GM10266 (cell line): Measurements from ENCODE around the gene C6orf136.

Experiments used
- DNase-seq: peaks from one replicate; pipeline ENCODE4 v3.0.0; 2012; ENCODE audit errors: extremely low spot score
- TF ChIP-seq, protein P1 (sequence below): IDR thresholded peaks from 2 replicates; pipeline ENCODE4 v1.5.1; 2012; ENCODE audit warnings: mild to moderate bottlenecking, low read depth; ENCODE audit not compliant: control insufficient read depth, insufficient read depth; ENCODE audit errors: missing control alignments

The C6orf136 gene

DNA sequence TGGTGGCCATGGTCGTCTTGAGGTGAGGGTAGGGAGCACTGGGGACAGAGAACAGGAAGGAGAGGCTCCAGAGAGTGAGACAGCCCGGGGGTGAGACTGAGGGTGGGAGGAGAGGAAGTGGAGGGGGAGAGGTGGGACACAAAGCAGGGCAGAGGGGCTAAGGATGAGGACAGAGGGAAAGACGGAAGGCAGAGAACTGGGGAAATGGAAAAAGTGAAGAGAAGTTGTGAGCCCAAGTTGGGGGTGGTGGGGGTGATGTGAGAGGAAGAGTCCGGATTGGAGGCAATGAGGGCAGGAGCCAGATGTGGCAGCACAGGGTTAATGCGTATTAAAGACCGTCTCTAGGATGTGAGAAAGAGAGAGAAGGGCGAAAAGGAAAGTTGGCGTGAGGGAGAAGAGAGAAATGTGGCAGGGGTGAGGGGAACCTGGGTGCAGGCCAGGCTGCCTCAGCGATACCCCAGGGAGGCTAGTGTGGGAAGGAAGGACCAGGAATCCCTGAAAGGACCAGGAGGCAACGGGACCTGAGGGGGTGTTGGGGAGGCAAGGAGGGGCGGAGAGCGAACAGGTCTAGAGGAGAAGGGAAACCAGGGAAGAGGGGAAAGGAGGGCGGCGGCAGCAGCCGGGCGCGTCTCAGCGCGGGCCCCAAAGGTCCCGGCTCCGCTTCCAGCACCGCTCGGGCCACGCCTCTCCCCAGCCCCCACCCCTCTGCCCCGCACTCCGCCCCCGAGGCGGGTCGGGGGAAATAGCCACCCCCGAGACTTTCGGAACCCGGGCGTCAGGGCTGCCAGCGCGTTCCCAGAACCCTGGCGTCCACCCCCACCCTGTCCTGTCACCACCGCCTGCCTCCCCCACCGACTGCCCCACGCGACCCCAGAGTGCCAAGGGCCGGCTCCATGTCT, 39.3 kb downstream of the C6orf136 start, which contains the start of gene PPP1R18:
Gene PPP1R18 (minus strand): TSS at position 637 of the 899 bp plus-strand sequence. CDS start 627 bp downstream, at position 10.
- DNase-seq = peak; percentile 74

DNA sequence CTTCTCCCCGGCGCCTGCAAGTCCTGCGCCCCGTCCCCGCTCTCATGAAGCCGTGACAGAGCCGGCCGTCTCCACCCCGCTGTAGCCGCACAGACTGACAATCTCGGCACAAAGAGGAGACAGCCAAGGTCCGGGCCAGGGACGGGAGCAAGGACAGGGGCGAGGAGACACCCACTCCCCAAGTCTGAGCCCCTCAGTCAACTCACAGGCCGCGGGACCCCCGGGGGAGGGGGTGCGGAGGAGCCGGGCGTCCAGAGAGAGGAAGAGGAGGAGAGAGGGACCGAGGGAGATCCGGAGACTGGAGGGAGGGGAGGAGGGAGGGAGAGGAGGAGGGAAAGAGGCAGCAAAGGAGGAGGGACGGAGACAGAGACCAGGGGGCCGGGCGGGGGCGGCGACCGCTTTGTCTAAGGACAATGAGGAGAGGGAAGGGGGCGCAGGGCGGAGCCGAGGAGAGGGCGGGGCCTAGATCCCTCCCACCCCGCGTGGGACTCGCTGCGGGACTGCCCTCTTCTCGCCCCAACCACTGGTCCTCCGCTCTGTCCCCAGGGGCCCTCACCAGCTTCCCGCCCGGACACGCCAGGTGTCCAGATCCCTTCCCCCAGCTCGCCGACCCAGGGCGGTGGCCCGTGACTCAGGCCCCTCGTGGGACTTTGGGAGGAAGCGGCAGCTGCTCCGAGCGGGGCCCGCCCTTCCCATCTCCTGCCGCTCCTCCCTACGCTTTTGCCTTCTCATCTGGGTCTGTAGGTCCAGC, 40.1 kb downstream of the C6orf136 start:
- peak; percentile 89 for DNase-seq
- TF ChIP-seq, protein P1, sequence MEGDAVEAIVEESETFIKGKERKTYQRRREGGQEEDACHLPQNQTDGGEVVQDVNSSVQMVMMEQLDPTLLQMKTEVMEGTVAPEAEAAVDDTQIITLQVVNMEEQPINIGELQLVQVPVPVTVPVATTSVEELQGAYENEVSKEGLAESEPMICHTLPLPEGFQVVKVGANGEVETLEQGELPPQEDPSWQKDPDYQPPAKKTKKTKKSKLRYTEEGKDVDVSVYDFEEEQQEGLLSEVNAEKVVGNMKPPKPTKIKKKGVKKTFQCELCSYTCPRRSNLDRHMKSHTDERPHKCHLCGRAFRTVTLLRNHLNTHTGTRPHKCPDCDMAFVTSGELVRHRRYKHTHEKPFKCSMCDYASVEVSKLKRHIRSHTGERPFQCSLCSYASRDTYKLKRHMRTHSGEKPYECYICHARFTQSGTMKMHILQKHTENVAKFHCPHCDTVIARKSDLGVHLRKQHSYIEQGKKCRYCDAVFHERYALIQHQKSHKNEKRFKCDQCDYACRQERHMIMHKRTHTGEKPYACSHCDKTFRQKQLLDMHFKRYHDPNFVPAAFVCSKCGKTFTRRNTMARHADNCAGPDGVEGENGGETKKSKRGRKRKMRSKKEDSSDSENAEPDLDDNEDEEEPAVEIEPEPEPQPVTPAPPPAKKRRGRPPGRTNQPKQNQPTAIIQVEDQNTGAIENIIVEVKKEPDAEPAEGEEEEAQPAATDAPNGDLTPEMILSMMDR = no peak

More for the DNA sequence above, 39.3 kb downstream of the C6orf136 start, which contains the start of gene PPP1R18:
- TF ChIP-seq, protein P1 = no peak

- DNase-seq = no peak
- TF ChIP-seq, protein P1 = no peak
Observed at GRCh38 chr6:30687659-30688431, 40.9 kb downstream of the C6orf136 start.

GRCh38 chr6:30688569-30688968, 41.6 kb downstream of the C6orf136 start:
- no peak for DNase-seq
- TF ChIP-seq, protein P1 = peak; percentile 52

DNA sequence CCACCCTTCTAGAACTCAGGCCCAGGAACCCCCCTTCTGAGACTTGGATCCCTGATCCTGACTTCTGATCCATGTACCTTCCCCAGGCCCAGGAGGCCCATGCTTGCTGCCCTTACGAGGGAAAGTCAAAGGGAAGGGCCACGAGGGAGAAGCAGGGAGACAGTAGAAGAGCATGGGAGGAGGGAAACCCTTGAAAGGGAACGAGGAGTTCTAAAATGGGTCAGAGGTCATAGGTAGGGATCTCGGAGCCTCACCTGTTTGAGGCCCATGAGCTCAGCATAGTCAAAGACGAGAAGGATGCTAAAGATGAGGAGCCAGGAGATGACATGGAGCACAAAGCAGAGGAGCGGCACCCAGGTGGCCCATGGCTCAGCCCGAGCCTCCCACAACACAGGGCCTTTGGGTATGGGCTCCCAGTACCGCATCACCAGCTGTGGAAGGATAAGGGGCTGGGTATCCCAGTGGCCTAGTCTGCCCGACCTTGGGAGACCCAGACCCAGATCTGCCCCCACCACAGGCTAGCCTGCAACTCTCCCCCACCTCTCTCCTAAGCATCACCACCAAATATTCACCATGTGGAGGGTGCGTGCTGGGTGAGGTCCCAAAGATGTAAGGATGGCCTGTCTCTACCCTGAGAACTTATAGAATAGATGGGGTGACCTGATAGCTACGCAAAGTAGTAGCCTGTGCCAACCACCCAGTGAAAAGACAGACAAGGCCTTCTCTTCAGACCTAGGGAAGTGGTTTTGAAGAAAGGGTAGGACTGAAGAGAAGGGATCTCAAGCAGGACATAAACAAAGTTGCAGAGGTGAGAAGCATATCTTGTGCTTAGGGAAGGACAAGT, 42.3 kb downstream of the C6orf136 start:
- TF ChIP-seq, protein P1 = no peak
- DNase-seq = no peak

- peak; percentile 5 for DNase-seq
- TF ChIP-seq, protein P1 = no peak
Observed at GRCh38 chr6:30689985-30690384, 43.1 kb downstream of the C6orf136 start.
